Activated CD4-positive, alpha-beta T cell treated with anti-CD3 and anti-CD28 coated beads, Interleukin-2, Interleukin-4, amounts not matched to agents 100 ng/mL and 50 ng/mL, durations not matched to agents 16 hours and 8 hours (primary cell): Measurements from ENCODE around the gene IFIT1B.

ENCODE experiments used
- DNase-seq: peaks from one replicate; pipeline ENCODE4 v3.0.0-alpha.2; 2020; ENCODE audit warnings: low spot score

Gene IFIT1B

DNA sequence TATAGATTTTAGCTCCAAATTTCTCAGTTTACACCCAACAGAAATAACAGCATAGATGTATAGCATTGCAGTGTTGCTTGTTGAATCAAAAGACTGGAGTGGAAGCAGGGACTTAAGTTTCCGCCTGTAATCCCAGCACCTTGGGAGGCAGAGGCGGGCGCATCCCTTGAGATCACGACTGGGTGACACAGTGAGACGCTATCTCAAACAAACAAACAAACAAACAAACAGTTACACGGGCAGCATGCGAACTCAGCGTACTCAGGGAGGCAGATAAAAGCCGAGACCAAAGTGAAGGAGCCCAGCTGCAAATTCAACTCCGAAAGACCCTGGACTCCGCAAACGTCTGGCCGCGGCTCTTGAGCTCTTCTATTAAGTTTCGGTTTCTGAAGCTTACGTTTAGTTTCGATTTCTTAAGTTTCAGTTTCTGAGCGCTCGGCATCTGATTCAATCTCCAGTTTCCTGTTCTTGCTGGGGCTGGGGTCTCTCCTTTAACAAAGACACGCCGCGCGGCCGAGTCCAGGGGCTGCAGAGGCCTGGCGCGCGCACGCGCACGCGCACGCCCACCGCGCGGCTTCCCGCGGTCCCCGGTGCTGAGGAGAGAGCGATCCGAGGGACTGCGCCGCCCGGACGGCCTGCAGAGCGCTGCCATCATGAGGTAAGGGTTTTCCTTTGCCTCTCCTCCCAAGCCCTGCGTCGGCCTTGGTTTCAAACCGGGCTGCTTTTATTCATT, 36.5 kb downstream of the IFIT1B start, which contains the start of gene IFIT5:
Gene IFIT5 (plus strand): TSS at position 423 of the 733 bp plus-strand sequence. CDS start 231 bp downstream, at position 654.
- peak; percentile 57 for DNase-seq

DNA sequence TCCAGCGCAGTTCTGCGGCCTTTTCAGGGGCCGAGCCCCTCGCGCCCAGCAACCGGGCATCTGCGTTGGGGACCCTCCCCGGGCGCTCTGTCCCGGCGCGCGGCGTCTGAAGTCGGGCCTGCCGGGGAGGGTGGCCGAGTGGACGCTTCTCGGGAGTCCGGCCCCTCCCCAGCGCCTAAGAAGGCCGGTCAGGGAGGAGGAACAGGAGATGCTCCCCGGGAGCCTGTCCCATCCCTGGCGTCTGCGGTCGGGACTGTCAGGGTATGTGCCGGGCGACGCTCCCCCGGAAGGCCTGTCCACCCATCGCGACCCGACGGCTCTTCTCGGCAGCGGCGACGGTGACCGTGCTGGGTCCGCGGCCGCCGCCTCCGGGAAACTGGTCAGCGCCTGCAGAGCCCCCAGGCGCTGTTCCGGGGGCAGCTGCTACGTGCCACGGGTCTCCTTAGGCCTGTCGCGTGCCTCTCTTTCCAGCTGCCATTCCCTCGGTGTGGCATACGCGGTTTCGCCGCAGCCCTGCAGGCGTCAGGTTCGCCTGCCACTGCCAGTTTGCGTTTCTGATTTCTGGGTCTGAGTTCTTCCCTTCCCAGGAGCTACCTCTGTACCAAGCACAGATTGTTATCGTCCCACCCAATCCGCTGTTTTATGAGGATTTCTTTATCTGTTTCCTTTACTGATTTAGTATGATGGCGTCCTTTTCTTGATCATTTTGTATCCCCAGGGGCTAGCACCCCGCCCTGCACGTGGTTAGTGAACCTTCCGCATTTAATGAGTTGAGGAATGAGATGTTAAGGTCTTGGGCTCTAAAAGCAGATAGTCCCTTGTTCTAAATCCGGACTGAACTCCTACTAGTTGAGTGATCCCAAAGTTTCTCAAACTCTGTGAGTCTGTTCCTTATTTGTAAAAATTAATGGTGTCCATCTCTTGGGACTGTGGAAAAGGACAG, 37.3 kb downstream of the IFIT1B start:
- DNase-seq, result no peak

DNA sequence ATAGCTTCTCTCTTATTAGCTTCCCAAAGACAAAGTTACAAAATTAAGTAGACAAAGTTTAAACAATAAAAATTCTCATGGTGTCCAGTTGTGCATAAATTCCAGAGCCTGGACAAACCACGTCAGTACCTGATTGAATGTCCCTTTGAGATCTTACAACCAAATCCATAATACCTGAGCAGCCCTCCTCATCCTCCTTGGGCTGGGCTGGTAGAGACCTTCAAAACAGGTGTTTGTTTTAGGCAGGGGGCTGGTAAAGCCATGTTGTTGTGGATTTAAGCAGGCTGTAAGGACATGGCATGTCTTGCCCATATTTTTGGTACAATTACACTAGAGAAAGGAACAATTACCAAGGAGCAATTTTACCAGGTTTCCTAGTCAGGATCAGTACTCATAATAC, 38.6 kb downstream of the IFIT1B start:
- DNase-seq, result no peak

DNA sequence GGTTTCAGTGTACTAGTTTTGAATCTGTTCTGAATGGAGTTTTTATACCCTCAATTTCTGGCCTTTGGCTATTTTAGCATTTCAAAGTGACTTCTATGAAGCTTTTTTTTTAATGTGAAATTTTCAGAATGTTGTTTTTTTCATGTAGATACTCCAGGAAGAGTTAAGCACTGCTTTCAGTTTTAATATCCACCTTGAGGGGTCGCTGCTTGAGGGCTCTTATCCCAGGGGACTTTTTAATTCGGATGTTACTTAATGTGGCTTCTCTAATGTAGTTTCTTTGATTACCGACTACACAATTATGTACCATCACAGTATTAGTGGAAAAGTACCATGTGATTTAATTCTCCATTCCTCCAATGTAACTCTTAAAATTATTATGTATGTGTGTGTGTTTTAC, 41.7 kb downstream of the IFIT1B start:
- no peak for DNase-seq

DNA sequence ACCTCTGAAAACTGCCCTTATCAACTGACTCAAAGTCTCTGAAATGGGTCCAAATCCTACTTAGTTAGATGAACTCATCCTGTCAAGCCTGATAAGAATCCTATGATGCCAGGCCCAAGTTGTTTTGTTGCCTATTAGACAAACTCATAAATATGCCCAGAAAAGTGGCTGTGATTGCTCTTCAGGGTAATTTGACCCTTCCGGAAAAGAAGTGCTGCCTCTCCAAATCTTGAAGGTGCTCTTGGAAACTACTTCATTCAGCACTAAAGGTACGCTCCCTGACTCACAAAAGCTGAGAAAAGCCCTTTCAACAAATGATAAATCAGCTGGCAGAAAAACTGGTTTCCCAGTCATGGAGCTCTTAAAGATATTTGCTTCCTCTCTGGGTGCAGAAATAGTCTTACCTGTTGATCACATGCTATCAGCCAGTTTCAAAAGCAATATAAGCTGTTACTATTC, 43.2 kb downstream of the IFIT1B start:
- no peak for DNase-seq

DNA sequence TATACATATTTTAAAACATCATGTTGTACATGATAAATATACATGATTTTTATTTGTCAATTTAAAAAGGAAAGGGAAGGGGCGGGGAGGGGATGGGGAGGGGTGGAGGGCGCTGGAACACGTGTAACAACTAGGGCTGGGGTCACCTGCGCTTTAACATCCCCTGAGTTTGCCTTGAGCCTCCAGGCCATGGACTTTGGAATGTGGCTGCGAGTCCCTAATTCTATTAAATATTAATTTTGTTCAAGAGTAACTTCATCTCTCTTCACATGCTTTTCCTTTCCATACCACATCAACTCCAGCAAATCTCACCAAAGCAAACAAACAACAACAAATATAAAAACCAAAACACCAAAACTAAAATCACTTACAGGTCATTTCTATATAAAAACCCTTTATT, 47.1 kb downstream of the IFIT1B start:
- DNase-seq, result no peak

DNA sequence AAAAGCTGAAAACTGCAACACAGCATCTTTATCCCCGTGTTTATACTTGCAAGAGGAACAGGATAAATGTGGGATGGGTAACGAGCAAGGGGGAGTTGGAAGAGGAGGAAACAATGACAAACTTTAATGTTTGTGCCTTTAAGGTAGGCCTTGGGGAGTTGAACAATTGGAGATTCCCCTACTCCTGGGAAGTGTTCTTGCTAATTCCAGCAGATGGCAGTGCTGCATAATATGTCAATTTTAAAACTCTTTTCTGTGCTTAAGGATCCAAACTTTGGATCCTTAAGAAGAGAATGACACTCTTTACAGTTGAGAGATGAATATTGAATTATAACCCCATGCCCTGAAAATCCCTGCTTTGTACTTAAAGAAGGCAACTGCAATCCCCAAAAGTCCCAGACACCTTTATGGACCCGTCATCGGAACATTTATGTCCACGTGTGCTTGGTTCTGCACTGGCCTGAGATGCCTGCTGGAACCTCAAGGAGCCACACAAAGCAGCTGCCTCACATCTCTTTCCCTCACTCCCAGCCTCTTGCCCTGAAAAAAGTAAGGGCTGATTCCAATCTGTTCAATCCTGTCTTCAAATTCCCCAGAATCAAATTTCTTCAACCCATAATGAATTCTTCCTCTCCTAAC, 48.5 kb downstream of the IFIT1B start:
- DNase-seq, result peak; percentile 27

DNA sequence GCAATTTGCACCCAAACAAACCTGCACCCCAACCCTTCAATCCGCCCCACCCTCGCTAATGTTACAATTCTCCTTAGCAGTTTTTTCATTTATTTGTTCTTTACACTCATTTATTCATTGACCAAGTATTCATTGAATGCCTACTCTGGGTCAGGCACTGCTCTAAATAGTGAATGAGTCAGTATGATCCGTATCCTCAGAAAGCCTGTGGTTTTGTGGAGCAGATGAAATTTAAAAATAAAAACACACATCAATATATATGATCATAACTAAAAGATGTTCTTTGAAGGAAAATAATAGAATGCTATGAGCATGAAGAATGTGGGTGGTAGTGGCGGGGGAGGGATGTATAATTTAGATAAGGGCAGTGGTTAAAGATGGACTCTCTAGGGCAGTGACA, 49.8 kb downstream of the IFIT1B start:
- DNase-seq, result no peak

DNA sequence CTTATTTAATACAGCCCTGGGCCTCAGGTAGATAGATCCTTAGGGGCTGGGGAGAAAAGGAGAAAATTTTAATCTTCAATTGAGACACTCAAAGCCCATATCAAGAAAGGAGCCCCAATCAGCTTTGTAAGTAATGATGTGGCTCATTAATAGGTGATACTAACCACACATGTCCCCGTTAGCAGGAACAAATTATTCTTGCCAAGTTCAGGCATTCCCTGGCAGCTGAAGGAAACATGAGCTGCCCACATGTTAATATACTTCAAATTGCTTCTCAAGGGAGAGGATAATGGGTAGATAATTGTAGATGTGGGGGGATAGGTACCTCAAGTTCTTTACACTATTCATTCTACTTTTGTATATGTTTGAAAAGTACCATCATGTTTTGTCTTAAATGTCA, 51.0 kb downstream of the IFIT1B start:
- no peak for DNase-seq

DNA sequence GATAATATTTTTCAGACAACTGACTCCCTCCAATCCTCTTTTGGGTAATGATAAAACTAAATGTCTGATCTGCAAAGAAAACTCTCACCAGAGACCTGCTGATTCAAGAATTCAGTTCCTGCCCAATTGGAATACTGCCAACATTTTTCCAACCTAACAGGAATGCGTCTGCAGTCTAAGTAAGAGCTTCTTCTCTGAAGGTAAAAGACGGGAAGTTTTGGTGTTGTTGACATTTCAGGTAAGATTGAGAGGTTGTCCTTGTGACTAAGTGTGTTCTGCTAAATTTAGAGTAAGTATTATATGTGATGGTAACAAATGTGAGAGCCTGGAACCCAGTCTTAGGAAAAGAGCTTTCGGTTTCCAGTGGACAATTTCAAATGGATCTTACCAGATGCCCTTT, 54.1 kb downstream of the IFIT1B start:
- DNase-seq, result no peak
